ENCODE data around the gene CDHR5.

Gene CDHR5

DNA sequence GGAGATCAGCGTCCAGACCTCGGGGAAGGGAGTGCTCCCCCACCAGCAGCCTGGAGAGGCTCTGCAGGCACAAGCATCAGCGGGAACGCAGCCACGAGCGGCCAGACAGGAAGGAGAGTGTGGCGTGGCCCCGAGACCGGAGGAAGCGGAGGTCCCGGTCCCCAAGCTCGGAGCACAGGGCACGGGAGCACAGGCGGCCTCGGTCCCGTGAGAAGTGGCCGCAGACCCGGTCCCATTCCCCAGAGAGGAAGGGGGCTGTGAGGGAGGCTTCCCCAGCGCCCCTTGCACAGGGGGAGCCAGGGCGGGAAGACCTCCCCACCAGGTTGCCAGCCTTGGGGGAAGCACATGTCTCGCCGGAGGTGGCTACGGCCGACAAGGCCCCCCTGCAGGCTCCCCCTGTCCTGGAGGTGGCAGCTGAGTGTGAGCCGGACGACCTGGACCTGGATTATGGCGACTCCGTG is 15.9 kb downstream of the CDHR5 start:
- no peak for DNase-seq

DNA sequence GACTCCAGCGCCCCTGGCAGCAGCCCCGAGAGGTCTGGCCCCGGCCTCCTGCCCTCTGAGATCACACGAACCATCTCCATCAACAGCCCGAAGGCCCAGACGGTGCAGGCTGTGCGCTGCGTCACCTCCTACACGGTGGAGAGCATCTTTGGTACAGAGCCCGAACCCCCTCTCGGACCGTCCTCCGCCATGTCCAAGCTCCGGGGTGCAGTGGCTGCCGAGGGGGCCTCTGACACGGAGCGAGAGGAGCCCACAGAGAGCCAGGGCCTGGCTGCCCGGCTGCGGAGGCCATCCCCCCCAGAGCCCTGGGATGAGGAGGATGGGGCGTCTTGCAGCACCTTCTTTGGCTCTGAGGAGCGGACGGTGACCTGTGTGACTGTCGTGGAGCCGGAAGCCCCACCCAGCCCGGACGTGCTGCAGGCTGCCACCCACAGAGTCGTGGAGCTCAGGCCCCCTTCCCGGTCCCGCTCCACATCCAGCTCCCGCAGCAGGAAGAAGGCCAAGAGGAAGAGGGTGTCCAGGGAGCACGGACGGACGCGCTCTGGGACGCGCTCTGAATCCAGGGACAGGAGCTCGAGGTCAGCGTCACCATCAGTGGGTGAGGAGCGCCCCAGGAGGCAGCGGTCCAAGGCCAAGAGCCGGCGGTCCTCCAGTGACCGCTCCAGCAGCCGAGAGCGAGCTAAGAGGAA is 16.6 kb downstream of the CDHR5 start:
- no peak for DNase-seq

DNA sequence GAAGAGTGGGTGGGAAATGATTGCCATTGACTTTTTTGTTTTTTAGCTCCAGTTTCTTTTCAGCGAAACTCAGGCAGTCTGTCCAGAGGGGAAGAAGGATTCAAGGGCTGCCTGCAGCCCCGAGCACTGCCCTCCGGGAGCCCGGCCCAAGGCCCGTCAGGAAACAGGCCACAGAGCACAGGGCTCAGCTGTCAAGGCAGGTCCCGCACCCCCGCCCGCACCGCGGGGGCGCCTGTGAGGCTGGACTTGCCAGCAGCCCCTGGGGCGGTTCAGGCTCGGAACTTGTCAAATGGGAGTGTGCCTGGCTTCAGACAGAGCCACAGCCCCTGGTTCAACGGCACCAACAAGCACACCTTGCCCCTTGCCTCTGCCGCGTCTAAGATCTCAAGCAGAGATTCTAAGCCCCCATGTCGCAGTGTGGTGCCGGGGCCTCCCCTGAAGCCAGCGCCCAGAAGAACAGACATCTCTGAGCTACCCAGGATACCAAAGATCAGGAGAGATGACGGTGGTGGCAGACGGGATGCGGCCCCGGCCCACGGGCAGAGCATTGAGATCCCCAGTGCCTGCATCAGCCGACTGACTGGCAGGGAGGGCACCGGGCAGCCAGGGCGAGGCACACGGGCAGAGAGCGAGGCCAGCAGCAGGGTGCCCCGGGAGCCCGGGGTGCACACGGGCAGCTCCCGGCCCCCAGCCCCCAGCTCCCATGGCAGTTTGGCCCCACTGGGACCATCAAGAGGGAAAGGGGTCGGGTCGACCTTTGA is 17.6 kb downstream of the CDHR5 start:
- DNase-seq: no peak

DNA sequence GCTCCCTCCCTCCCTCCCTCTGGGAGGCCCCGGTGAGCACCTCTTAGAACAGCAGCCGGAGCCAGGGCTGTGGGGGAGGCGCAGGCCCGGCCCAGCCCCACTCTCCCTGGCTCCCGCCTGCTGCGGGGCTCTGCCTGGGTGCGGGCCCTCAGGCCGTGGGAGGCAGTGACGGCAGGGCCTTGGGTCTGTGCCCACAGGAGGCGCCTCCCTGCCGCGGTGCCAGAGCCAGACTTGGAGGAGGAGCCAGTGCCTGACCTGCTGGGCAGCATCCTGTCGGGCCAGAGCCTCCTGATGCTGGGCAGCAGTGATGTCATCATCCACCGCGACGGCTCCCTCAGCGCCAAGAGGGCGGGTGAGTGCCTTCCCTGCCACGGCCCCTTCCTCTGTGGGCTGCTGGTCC is 18.5 kb downstream of the CDHR5 start:
- DNase-seq: peak in 1 of 2 experiments; percentile 24

DNA sequence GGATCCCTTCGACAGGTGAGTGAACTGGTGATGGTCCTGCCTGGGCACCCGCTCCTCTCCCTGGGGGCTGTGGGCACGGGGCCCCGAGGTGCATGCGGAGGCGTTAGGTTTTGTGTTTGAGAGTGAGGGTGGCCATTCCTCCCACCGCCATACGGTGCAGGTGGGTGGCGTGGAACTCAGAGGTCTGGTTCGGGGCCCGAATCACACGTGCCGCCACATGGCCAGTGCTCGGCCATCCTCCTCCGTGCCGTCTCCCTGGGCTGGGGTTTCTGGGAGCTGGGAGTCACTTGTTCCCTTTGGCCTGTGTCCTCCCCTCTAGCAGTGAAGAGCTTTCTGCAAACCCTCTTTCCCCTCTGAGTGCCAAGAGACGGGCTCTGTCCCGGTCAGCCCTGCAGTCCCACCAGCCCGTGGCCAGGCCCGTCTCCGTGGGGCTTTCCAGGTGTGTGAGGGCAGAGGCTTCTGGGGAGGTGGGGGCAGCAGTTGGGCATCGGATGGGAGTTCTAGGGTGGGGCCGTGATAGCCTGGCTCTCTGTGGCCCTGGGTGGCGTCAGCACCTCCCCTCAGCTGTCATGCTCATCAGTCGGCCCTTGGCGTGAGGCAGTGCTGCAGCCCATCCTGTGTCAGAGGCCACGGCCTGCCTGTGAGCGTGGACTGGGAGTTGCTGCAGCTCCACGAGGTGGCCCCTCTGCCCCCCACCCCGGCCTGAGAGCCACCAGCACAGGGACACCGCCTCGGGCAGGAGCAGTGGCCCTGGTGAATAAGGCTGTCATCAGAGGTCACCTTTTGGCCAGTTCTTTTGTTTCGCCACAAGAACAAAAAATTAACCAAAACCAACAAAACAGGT is 19.2 kb downstream of the CDHR5 start:
- DNase-seq: no peak

DNA sequence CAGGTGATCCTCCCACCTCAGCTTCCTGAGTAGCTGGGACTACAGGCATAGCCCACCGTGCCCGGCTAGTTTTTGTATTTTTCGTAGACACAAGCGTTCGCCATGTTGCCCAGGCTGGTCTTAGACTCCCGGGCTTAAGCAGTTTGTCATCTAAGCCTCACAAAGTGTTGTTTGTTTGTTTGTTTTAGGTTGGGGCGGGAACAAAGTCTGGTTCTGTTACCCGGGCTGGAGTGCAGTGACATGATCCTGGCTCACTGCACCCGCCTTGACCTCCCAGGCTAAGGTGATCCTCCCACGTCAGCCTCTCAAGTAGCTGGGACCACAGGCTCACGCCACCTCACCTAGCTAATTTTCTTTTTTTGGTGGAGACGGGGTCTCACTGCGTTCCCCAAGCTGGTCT is 21.6 kb downstream of the CDHR5 start:
- no peak for DNase-seq

DNA sequence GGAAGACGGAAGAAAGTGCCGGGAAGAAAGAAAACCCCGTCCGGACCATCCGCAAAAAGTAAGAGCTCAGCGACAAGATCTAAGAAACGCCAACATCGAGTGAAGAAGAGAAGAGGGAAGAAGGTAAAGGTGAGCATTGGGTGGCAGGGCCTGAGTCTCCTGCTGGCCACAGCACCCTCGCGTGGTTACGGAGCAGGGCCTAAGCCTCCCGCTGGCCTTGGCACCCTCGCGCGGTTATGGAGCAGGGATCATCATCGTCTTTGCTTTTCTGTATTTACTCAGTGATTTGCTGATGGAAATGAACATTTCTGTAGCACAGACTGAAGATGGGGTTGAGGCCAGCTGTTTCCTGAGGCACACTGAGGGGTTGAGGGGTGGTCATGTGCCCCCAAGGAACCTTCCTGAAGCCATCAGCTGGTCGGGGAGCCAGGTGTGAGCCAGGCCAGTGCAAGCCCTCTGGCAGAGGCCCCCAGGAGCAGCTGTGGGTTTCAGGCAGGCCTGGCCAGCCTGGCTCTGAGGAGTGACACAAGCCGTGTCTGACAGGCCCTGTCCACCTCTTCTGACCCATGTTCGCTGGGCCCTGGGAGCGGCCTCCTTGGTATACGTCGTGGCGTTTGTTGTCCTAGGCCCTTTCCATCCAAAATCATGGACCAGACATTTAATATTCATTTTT is 23.0 kb downstream of the CDHR5 start:
- DNase-seq: no peak

DNA sequence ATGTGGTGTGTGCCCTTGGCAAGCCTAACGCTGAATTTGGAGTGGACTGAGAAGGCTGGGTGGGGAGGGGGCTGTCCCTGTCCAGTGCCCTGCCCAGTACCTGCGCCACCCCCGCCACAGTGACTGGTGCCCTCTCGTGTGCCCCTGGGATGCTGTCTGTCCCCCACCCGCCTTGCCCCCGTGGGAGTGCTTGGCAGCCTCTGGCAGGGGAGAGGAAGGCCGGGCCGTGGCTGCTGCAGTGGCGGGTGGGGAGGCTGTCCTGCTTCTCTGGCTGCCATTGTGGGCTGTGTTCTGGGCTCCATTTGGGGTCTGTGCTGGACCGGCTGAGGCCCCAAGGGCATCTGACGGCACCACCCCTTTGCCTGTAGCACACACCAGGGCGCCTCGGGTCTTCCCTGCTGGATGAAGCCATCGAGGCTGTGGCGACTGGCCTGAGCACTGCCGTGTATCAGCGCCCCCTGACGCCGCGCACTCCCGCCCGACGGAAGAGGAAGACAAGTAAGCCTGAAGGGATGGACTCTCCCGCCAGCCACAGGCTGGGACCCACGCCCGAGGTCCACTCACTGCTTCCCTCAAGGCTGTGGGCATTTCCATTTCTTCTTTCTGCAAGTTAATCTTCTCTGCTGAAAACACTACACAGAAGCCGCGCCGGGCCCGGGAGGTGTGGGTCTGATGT is 26.6 kb downstream of the CDHR5 start:
- DNase-seq: no peak

DNA sequence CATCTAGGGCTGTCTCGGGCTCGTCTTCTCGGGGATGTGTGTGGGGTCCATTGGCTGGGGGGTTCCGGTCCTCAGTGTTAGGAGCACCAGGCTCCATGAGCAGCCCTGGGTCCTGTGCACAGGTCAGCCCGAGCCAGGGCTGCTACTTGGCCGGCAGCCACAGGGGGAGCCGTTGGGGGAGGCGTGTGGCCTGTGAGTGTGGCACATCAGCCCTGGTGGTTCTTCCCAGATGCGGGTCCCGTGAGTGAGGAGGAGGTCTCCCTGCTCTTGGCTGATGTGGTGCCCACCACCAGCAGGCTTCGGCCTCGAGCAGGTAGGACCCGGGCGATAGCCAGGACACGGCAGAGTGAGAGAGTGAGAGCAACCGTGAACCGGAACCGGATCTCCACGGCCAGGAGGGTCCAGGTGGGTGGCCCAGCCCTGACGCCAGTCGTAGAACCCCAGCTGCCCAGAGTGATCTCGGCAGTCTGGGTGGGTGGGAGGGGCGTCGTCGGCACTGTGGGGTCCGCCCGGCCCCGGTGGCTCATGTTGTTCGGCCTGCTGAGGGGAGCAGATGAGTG is 27.5 kb downstream of the CDHR5 start:
- DNase-seq: no peak

DNA sequence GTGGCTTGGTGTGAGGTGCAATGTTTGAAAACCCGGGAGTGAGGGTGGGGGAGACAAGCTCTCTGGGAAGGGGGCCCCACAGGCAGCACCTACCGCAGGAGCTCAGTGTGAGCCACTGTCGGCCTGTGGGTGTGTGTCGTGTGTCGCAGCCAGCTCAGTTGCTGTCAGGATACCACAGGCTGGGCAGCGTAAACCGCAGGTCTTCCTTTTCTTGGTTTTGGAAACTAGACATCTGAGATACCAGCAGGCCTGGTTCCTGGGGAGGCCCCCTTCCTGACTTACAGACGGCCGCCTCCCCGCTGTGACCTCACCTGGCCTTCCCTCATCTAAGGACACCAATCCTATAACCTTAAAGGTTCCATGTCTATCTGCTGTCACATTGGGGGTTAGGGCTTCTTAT is 28.4 kb downstream of the CDHR5 start:
- DNase-seq: no peak

DNA sequence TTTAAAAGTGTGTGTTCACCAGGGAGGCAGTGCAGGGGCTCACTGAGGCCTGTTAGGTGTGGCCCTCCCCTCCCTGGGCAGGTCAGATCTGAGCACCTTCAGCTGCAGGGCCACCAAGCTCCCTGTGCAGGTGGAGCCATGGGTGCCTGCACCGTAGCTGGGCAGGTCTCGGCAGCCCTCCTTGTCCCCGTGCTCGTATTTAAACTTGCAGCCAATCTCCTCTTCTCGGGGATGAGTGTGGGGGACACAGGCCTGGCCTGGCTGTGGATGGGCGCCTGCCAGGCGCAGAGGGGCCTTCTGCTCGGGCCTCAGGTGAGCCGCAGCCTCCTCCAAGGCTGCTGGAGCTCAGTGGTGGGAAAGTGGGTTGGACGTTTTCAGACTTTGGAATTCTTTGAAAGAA is 29.4 kb downstream of the CDHR5 start:
- no peak for DNase-seq

DNA sequence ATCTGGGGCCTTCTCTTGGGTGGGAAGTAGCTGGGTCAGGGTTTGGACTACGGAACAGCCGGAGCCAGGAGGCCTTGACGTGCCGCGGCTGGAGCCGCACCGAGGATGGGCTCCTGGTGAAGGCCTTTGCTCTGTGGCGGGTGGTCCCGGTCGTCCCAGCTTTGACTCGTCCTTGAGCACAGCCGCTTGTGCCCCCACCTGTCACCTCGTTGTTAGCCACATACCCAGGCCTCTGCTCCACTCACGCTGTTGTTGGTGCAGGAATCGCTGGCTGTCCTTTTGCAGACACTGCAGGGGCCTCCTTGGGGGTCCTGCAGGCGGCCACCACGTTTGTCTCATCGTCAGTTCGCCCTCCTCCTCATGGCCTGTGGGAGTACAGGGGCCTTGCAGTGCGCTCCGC is 31.4 kb downstream of the CDHR5 start:
- DNase-seq: no peak

DNA sequence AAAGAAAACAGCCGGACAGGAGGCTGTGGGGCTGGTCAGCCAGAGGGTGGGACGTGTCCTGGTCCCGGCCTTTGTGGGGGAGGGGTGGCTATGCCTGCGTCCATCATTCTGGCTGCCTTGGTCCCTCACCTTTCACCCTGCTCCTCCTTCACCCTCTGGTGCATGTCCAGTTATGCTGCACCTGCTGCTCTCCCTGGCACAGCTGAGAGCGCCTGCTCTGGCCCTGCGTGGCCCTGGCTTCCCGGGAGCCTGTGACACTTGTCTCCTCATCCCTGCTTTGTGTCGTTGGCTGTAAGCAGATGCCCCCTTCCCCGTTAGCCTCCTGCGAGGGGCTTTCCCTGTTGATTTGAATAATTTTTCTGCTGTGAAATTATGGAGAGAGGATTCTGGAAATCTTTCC is 31.8 kb downstream of the CDHR5 start:
- DNase-seq: no peak

DNA sequence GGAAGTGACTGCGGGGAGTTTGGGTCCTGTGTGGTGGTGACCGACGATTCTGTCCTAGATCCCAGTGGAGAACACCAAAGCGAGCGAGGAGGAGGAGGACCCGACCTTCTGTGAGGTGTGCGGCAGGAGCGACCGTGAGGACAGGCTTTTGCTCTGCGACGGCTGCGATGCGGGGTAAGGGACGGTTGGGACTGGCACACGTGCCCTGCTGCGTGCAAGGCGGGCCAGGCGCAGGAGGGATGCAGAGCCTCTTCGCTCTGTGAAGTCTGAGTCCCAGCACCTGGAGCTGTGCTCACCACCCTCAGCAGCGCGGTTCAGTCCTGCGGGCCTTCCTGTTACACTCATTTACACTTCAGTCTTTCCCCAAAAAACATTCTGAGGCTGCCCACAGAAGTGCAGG is 32.3 kb downstream of the CDHR5 start:
- no peak for DNase-seq

DNA sequence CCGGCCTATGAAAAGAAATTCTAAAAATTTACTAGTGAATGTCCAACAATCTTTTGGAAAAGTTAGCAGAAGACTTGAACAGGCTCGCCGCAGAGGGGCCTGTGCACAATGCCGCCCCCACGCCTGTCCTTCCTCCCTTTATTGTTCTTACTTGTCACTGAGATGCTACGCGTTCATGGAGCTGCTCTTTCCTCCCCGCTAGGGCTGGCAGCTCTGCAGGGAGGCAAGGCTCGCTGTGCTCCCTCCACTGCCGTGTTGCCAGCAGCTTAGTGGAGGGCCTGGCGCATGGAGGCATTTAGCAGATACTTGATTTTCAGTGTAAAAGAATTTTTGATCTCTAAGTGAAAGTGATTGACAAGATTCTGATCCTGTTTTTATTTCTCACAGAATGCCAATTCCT is 33.8 kb downstream of the CDHR5 start:
- DNase-seq: no peak

DNA sequence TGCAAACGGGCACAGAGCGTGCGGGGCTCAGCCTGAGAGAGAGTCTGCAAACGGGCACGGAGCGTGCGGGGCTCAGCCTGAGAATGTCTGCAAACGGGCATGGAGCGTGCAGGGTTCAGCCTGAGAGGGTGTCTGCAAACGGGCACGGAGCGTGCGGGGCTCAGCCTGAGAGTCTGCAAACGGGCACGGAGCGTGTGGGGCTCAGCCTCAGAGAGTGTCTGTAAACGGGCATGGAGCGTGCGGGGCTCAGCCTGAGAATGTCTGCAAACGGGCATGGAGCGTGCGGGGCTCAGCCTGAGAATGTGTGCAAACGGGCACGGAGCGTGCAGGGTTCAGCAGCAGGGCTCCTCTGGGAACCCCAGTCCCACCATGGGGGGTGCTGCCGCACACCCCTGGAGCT is 35.0 kb downstream of the CDHR5 start:
- DNase-seq: no peak

DNA sequence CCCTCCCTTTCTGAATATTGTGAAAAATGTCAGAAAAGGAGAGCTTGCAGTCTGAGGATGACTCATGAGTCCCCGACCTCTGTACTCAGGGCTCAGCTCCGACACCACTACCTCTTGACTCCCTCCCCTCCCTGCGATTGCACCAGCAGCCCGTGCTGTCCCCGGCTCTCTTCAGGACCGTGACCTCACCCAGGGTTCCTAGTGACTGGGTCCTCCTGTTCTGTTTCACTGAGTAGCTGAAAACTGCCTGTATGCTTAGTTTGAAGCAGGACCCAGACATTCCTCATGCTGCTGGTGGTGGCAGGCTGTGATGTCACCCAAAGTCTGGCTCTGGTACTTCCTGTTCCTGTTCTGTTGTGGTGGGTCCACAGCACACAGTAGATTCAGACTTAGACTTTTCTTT is 36.8 kb downstream of the CDHR5 start:
- no peak for DNase-seq

DNA sequence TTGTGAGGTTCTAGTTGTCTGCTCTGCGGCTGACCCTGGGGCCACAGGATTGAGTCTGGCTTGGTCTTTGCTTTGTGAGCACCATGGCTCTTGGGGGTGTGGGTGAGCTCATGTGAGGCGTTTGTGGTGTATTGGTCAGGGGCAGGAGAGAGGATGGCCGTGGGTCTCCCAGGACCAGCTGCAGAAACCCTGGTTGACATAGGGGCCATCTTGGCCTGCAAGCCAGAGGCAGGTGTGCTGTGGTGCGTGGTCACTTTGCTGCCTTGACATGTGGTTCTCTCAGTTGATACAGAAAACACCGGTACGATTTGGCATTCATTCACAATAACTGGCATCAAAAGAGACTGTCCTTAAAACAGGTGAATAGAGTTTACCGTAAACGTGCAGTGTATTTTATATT is 37.2 kb downstream of the CDHR5 start:
- DNase-seq: no peak

DNA sequence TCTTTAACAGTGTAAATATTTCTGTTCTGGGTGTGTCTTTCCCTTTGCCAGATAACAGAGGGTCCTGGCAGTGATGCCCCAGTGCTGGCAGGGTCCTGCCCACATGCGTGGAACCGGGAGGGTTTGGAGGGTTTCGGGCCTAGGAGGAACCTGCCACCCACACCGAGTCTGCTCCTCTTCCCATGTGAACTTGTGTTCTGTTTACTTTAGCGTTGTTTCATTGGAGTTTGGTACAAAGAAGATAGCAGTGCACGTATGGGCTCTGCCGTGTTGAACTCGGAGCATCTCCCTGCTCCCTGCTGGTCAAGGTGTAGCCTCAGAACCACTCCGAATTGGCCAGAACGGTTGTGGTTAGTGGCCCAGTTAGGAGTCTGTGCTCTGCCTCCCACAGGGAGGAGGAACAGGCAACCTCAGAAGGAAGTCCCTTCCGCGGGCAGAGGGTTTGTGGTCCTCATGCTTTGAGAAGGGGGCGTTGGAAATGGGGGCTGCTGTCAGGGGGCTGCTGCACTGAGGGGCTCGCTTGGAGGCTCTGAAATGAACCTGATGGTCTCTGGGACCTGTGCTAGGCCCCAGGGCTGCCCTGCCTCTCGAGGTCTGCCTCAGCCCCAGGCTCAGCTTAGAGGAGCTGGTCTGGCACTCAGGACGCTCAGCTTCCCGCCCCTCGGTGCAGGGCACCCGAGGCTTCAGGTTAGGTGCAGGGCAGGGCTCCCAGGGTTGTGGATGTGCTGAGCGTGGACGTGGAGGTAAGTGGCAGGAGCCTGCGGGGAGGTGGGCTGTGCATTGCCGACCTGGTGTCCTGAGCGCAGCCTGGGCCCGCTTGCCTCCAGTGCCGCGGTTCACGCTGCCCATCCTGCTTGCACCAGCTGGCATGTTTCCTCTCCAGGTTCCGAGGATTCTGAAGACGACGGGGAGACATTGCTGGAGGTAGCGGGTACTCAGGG is 38.1 kb downstream of the CDHR5 start:
- DNase-seq: no peak

DNA sequence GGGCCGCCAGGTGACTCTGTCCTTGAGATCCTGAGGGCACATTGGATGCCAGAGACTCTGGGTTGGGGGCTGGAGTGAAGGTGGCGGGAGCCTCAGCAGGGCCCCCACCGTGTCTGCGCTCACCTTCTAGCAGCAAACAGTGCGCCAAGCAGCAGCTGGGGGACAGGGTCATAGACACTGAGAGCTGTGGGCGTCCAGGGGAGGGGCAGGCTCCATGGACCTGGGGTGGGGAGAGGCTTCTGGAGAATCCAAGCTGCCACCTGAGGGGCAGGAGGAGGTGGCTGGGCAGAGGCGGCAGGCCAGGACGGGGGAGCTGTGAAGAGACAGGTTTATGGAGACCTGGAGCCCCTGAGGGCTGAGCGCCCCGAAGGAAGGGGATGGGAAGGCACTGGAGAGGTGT is 40.5 kb downstream of the CDHR5 start:
- DNase-seq: no peak

DNA sequence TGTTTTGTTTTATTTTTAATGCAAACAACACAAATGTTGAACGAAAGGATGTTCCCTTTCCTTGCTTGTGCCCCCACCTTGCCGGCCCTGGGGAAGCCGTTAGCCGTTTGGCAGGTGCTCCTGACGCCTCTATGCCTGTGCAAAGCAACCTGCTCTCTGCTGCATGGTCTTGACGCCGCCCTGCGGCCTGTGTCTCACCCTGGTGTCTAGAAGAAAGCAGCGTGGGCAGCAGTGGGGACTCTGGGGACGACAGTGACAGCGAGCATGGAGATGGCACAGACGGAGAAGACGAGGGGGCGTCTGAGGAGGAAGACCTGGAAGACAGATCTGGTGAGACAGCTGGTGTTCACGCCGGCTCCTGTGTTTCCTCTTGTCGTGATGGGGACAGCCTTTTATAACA is 43.0 kb downstream of the CDHR5 start:
- DNase-seq: no peak

All from NCI-H2081 (cell line).